Psoas muscle (tissue), 8 donors: ENCODE data around the gene PCBP3. TPM values are rescaled to one million over a fixed set of nuclear protein-coding genes. Genes with fewer than 3 reads are reported as not detected.
"Not testable (repeated sequence)": the region's sequence is repeated elsewhere in the genome, so short reads cannot be mapped to it uniquely, and the experiment has no call there.

Experiments
- ATAC-seq, 4 donors: fragments of 200-7000 bp; cut with Tn5 transposase; one replicate each; pipeline ENCODE4 v1.9.1; 2020; ENCODE audit warnings: moderate library complexity in 3 of 4, mild to moderate bottlenecking in 2 of 4
- DNase-seq, 2 donors: peaks; one replicate each; pipeline ENCODE4 v3.0.0-alpha.2; 2020
- H3K27ac ChIP-seq: fragments of 200-600 bp; one replicate; pipeline ENCODE4 v1.8.0; 2022
- H3K27me3 ChIP-seq, 3 donors: fragments of 200-600 bp in 1 of 3; one replicate each; pipeline versions ENCODE4 v1.6.1 to v1.8.0; 2013 to 2022; ENCODE audit warnings: low read length in 2 of 3, mild to moderate bottlenecking in 2 of 3, moderate library complexity in 1 of 3; ENCODE audit not compliant: insufficient read depth in 3 of 3
- H3K36me3 ChIP-seq, 2 donors: fragments of 200-600 bp in 1 of 2; one replicate each; pipeline versions ENCODE4 v1.6.1 to v1.8.0; 2013 to 2022; ENCODE audit warnings: low read depth in 1 of 2, mild to moderate bottlenecking in 1 of 2, moderate library complexity in 1 of 2; ENCODE audit not compliant: insufficient read depth in 1 of 2
- H3K4me1 ChIP-seq: fragments of 200-600 bp; one replicate; pipeline ENCODE4 v1.8.0; 2022
- H3K4me3 ChIP-seq: fragments of 200-600 bp; one replicate; pipeline ENCODE4 v1.8.0; 2022; ENCODE audit warnings: mild to moderate bottlenecking
- H3K9me3 ChIP-seq: fragments of 200-600 bp; one replicate; pipeline ENCODE4 v1.8.0; 2022
- CTCF ChIP-seq: fragments of 200-600 bp; IDR thresholded peaks from one replicate; pipeline ENCODE4 v1.8.0; 2022; ENCODE audit warnings: antibody characterized with exemption
- whole genome bisulfite sequencing, 3 donors: extraction: QIAGEN DNeasy Blood & Tissue Kit; methylation state at CpG; one replicate each; pipeline versions ENCODE4 v1.1.6 to v1.1.7; 2013; 5-methylcytosine and 5-hydroxymethylcytosine counted together
- intact Hi-C, 2 donors: fragments of 100-400 bp; cut with DNase I; formaldehyde crosslinking; loops; one replicate each; pipeline versions ENCODE4 v1.11.0 to v1.14.2; 2022
- polyA plus RNA-seq, 3 donors: library from polyadenylated mRNA; stranded (reverse); fragments of 200-250 nt; gene quantifications; one replicate each; pipeline ENCODE4 v1.2.3, GENCODE V29; 2013
- total RNA-seq, 4 donors: library from RNA; stranded (reverse); fragmentation: NEBNext Ultra II Directional in 2 of 4; extraction: Animal tissue kit (Norgen Biotek cat#: 25700) in 2 of 4; gene quantifications; one replicate each; pipeline versions ENCODE4 v1.2.1 to v1.2.4, GENCODE V29; 2021 to 2023
- donor health status: healthy with polysubstance abuse.
- donor health status: DM: no; HTN: no; CAD: no; lungs with moderate emphysema.
- donor health status: Bipolar disorder and iron deficiency.
- donor health status: healthy.
- donor health status: DM: yes; HTN: yes; CAD: no.
- donor health status: DM: no; HTN: no; CAD: no.
- donor health status: DM: no; HTN: no; CAD: no.
- donor health status: DM: yes; HTN: yes; CAD: no.

PCBP3 gene
- total and polyA plus RNA-seq, 7 donors, result 0.10 to 0.91 (median 0.33) TPM; not detected in 1

- Histone ChIP-seq H3K27ac (no peak overlapping the region), H3K27me3 (peaks cover 0 to 46% (median 7%) of the 10 kb centered on the region in 3 donors), H3K36me3 (no peaks in the 10 kb centered on the region), H3K4me3 (no peak overlapping the region), H3K9me3 (no peaks in the 10 kb centered on the region), H3K4me1 (no peaks in the 10 kb centered on the region)
- ATAC-seq (no peak), DNase-seq (no peak)
- no peak for TF ChIP-seq CTCF
- WGBS, 3 donors, result 57 to 62% (median 62%) methylated on average over 12 of the region's 12 CpGs
- intact Hi-C loops, result no loop called here
These were observed 23.2 kb upstream of the PCBP3 start for GRCh38 chr21:45620201-45620923.

- H3K36me3 ChIP-seq, H3K9me3 ChIP-seq, H3K27ac ChIP-seq, H3K4me3 ChIP-seq, H3K4me1 ChIP-seq, DNase-seq, ATAC-seq, intact Hi-C loops: not testable (repeated sequence)
- WGBS, 3 donors, result 68 to 73% (median 69%) methylated on average over 10 of the region's 10 CpGs
- H3K27me3 ChIP-seq, result peaks cover 0 to 36% (median 7%) of the 10 kb centered on the region in 3 donors
These were observed 21.8 kb upstream of the PCBP3 start for GRCh38 chr21:45621435-45622331.

- no peak for TF ChIP-seq CTCF
These were observed 21.0 kb upstream of the PCBP3 start for GRCh38 chr21:45622416-45623097.

DNA sequence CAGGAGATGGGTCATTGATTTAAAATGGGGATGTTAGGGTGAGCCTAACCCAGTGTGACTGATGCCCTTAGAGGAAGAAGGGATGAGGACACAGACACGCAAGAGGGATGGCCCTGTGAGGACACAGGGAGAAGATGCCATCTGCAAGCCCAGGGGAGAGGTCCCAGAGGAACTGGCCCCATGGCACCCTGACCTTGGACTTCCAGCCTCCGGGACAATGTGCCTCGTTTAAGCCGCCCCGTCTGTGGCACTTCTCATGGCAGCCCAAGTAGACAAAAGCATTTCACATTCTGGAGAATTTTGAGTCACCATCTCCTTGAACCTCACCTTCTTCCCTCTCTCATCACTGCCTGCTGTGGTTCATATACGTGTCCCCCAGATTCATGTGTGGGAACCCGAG lies 20.1 kb upstream of the PCBP3 start:
- 66 to 72% (median 72%) methylated on average over 7 of the region's 7 CpGs for WGBS, 3 donors
- DNase-seq, result no peak
- Histone ChIP-seq H3K9me3 (no peaks in the 10 kb centered on the region), H3K36me3 (no peaks in the 10 kb centered on the region), H3K4me1 (no peaks in the 10 kb centered on the region), H3K27me3 (peaks cover 0 to 19% (median 2%) of the 10 kb centered on the region in 3 donors), H3K4me3 (no peak overlapping the region), H3K27ac (no peak overlapping the region)
- ATAC-seq, result no peak
- intact Hi-C loops, result no loop called here
- TF ChIP-seq CTCF, result no peak

More at GRCh38 chr21:45622416-45623097, 21.0 kb upstream of the PCBP3 start:
- intact Hi-C loops, result no loop called here
- Histone ChIP-seq H3K27me3 (peaks cover 0 to 28% (median 4%) of the 10 kb centered on the region in 3 donors), H3K27ac (no peak overlapping the region), H3K4me3 (no peak overlapping the region), H3K4me1 (no peaks in the 10 kb centered on the region), H3K9me3 (no peaks in the 10 kb centered on the region), H3K36me3 (no peaks in the 10 kb centered on the region)
- ATAC-seq (no peak), DNase-seq (no peak)
- 63 to 69% (median 67%) methylated on average over 19 of the region's 19 CpGs for WGBS, 3 donors

DNA sequence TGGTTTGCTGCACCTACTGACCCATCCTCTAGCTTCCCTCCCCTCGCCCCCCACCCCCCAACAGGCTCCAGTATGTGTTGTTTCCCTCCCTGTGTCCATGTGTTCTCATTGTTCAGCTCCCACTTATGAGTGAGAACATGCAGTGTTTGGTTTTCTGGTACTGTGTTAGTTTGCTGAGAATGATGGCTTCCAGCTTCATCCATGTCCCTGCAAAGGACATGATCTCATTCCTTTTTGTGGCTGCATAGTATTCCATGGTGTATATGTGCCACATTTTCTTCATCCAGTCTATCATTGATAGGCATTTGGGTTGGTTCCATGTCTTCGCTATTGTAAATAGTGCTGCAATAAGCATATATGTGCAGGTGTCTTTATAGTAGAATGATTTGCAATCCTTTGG lies 17.4 kb upstream of the PCBP3 start:
- WGBS, 3 donors, result 74 to 78% (median 77%) methylated on average over 2 of the region's 2 CpGs
- intact Hi-C loops, result not testable (repeated sequence)

More for the DNA sequence above, 17.4 kb upstream of the PCBP3 start:
- not testable (repeated sequence) for H3K4me3 ChIP-seq, H3K27ac ChIP-seq, ATAC-seq, H3K27me3 ChIP-seq, H3K36me3 ChIP-seq, DNase-seq, H3K9me3 ChIP-seq, H3K4me1 ChIP-seq
